NCI-H748 (cell line): ENCODE measurements around the gene CETN1.

Source experiments
- DNase-seq: peaks from one replicate; lab custom pipeline; 2025; ENCODE audit not compliant: unreplicated experiment; lab: John Stamatoyannopoulos, UW

The CETN1 gene

DNA sequence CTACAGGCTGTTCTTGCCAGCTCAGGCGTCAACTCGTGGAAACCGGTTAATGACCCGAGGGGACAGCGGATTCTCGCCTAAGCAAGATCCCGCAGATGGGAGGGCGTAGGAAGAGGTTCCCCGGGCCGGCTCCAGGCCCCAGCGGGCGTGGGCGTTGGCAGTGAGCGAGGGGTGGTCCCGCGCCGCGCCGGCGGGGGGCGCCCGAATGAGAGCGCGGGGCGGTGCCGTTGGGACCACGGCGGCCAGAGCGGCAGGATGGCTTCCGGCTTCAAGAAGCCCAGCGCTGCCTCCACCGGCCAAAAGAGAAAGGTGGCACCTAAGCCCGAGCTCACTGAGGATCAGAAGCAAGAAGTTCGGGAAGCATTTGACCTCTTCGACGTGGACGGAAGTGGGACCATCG lies at the start of gene CETN1:
Gene CETN1, plus strand, starts transcription at position 227 of the 400 bp plus-strand sequence. Its CDS starts 29 bp downstream, at position 256.
- no peak for DNase-seq

DNA sequence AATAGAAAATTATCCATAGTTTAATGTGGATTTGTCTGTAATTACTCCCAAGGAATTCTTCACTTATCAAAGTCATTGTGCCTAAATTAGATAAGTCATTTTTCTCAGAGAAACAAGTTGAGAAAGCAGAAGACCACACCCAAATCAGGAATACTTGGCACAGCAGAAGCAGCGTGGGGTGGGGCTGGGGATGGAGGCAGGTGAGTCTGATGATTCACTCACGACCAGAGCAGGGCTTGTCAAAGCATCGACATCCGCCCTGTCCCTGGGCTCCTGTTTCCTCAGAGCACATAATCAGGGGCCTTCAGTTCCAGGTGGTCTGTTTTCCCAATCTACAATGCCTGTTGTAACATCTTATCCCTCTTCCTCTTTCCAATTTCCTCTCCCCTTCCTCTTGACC lies 48.2 kb upstream of the CETN1 start:
- DNase-seq: no peak

DNA sequence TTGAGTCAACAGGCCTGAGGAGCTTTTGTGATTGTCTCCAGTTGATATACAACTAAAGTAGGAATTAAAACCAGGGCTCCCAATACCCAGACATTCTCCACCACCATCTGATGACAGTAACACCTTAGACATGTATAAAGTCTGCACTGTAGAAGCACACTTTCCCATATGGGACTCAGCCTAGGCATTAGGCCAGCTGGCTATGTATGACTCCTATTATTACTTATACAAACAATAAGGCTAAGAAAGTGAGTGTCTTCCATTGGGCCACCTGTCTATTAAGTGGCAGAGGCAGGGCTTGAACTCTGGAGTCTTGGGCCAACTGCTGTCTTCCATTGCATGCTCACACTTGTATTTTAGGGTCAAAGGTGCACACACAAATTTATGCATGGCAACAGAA lies 47.5 kb upstream of the CETN1 start:
- DNase-seq: no peak

DNA sequence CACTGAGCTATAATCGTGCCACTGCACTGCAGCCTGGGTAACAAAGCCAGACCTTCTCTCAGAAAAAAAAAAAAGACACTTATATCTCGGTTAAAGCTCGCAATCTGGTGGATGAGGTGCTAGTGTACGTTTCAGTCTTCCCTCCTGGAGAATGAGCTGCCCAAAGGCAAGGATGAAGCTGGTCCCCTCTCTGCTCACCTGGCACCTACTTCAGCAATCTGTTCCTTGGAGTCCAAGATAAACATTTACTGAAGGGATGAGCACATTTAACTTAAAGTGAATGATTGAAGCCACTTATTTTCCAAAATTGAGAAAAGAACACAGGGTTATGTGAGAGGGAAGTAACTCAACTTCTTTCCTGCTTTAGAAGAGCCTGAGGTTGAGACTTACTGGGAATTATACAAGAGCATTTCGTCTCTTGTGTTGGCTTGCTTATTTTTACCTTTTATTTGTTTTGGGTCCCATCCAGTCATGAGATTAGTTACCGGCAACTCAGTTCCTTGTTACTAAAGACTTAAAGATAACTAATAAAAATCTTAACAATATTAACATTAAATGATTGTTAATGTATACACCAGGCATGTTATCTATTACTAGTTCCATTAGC lies 46.1 kb upstream of the CETN1 start:
- no peak for DNase-seq

DNA sequence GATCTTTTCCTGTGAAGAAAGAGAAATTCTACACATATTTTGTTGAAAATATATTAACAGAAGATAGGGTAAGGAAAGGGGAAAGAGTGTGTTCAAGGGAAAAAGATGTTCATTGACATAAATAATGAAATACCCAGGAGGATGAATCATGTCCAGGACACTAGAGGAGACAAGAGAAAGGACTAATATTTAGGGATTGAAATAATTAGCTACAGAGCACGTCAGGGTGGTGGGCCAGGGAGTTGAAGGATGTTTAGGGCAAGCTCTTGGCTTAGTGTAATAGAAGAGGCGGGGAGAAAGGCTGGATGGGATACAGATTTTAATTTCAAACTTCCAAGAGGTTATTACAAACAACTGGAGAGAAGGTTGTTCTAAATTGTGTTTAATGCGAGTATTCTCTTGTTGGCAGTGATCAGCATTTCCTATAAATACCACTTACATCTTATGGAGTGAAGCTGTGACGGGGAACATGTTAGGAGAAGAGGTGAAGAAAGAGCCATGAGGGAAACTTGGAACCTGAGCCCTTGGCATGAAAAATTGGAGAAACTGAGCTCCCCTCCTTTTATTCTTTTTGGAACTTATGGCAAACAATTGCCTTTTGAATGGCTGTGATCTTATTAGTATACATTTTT lies 36.6 kb upstream of the CETN1 start:
- no peak for DNase-seq

DNA sequence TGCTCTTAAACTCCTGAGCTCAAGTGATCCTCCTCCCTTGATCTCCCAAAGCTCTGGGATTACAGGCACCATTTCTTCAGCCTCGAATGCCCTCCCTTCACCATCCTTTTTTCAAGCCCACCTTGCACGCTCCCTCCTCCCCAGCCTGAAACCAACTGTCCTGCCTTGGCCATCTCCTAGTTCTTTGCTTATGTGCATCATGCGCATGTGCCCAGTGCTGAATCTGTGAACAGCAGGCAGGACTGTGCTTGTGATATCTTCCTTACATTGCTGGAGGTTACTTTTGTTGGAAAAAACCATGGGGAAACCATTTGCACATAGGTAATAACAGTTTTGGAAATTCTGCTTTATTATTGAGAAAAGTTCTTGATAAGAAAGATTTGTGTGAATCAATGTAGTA lies 30.2 kb upstream of the CETN1 start:
- DNase-seq: no peak

DNA sequence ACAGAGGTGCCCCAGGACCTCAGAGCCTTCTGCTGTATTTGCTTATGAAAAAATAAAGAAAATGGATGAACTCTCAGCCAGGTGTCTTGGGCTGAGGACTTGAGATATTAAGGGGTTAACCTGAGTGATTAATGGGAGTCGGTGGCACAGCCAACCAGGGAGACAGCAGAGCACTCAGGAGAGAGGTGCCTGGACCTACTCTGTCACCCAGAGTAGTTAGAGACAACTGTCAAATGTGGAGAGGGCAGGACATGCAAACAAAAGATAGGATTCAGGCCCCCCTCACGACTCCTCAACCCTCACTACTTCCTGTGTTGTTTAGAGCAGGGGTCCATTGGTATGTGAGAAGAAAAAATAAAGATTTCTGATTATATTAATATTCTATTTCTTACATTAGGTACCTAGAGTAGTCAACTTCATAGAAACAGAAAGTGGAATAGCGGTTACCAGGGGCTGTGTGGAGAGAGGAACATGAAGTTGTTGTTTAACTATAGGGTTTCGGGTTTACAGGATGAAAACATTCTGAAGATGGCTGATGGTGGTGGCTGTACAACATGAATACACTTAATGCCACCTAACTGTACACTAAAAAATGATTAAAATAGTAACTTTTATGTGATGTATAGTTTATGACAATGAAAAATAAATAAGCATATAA lies 28.6 kb upstream of the CETN1 start:
- DNase-seq: no peak

DNA sequence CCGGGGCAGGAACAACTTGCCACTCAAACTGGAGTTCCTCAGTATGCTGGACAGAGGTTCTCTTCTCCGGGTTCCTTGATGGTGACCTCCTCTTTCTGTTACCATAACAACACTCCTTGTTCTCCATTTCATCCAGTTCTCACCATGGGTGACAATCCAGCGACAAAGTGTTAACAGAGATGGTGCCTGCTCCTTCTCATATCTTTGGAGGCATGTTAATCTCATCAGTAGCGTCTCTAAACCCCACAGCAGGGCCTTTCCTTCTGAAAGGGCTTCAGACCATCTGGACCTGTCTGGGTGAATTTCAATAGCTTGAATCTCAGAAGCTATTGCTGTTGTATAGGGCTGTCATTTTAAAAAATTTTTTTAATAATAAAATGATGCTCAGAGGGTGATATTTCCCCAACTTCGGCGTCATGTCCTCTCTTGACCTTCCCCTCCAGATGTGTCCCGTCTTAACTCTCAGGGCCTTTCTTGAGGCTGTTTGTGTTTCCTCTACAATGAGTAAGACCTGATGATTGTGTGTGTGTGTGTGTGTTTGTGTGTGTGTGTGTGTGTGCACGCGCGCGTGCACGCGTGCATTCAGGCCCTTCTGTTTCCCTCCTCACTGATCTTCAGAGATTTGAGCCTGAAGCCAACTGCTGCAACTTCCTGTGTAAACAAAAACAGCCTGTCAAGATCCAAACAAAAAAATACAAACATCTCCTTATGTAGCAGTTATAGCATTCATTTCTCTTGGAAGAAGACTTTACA lies 24.3 kb upstream of the CETN1 start:
- DNase-seq: no peak

DNA sequence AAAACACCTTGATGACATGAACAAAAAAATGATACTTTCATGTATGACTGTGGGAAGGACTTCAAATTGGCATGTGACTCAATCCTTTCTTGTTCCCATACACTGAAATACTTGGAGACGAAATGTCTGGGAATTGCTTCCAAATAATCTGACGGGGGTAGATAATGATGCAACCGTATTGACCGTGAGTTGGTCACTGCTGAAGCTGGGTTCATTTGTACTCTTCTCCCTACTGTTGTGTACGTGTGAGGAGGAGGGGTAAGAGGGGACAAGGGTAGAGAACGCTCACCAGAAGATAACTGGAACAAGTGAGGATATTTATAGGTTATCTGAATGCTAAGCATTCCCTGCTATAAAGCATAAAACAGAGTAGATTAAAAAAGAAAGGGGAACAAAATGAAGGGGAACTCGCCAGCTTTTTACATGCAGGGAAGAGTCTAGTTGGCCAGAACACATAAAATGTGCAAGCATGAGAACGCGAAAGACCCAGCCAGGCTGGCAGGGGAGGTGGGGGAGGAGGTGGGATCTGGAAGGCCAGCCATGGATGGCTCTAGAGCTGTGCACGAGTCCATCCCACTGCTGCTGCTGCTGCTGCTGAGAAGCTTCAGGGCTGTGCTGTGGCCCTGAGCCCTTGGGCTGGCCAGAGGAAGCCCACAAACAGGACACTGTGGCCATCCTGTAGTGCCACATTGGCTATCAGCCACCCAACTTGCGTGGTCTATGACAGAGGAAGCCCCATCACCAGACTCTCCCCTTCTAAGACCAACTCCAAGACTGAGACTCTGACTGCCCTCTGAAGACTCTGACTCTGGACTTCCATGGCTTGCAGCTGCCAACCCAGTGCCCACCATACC lies 15.2 kb upstream of the CETN1 start:
- DNase-seq: no peak

DNA sequence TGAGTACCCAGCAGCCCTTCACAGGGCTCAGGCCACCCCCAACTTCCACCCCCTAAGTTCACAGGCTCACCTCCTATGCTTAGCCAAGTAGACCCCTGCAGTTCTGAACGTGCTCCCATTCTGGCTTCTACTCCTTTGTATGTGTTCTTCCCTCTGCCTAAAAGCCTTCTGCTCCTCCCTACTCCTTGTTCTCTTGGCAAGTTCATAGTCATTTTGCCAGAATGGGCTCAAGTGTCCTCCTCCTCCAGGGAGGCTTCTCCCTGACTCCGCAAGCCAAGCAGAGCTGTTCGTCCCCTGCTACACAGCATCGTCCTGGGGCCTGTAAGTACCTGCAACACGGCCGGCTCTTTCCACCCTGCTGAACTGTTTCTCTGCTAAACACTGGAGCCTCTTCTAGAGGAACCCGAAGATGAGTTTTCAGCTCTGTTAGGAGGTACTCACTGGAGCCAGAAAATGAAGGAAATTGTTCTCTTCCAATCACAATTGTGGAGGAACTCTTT lies 14.6 kb upstream of the CETN1 start:
- no peak for DNase-seq

DNA sequence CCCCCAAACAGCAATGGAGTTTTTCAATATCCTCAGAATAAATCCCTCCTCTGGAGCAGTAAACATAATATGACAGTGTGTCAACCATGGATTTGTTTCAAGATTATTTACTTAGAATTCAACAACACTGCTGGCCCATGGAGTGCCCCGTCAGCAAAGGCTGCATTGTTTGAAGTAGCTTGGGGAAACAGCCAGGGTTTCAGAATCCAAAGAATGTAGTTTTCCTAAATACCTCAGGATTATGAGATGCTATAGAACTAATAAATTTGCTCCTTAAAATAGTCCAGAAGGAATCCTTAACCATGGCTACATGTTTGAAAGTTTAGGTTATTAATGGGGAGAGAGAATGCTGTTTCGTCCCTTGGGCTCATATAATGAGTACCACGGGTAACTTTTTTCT lies 13.1 kb upstream of the CETN1 start:
- DNase-seq: no peak

DNA sequence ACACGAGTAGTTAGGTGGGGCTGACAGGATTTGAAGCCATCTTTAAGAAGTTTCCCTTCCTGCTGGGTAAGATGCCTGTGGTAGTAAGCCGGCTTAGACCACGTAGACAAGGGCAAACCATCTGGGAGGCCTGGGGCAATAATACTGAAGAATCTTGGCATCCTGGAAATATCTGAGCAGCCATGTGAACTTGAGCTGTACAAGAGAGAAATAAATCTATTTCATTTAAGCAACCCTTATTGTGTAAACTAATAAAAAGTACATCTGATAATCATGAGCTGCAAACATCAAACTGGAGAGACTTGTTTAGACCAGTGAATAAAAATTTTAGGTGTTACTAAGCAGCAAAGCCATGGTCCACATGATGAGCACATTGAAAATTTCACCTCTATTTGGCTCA lies 11.4 kb upstream of the CETN1 start:
- no peak for DNase-seq

DNA sequence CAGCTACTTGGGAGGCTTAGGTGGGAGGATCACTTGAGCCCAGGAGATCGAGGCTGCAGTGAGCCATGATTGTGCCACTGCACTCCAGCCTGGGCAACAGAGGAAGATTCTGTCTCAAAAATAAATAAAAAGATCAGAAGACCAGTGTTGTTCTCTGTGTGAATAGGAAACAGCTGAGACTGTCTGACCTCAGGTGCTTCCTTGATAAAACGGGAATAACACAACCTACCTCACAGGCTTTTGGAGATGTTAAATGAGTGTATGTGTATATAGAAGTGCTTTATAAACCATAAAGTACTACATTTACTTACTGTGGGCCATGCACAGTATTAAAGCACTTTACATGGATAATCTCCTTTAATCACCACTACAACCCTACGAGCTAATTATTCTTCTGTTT lies 9.9 kb upstream of the CETN1 start:
- no peak for DNase-seq

DNA sequence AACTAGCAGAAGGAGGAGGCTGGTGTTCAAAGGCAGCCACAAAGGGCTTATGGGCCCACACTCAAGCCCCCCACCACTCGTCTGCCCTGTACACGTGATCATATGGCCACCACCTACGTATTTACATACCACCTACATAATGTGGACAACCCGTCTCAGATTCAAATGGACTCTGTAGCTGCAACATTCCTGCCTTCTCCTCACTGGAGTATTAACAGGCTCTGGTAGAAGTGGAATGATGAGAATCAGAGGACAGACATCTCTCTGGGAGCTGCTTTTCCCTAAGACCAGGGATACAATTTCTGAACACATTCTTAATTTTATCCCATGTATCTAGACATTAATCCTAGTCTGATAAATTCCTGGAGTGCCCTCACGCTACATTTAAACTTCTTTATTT lies 9.5 kb upstream of the CETN1 start:
- no peak for DNase-seq

DNA sequence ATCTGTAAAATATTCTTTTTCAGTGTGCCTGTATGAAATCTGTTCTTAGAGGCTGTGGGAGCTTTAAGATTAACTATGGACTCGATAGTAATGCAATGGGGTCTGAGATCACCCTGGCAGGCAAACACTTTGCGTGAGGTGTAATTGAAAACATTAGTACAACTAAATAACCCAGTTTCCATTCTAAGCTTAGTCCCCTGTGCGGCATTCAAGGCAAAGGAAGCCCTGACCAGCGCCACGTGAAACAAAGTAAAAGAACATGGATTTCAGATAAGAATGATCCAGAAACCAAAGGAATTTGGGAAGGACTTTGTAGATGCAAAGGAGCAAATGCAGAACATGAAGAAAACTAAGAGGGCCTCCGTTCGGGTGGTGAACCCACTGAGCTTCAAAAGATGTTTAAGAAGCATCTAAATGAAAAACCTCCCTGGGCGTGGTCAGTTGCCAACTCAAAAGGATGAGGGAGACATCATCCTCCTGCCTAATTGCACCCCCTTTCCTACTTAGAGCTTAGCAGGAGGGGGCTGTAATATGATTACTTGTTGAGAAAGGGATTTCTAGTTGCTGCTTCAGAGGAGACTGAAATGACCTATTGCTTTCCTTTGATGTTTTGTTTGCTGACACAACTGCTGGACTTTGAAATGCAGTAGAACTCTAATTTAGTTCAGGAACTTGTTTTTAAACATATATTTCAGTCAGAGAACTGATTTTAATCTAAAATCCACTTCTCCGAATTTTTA lies 7.9 kb upstream of the CETN1 start:
- DNase-seq: no peak

DNA sequence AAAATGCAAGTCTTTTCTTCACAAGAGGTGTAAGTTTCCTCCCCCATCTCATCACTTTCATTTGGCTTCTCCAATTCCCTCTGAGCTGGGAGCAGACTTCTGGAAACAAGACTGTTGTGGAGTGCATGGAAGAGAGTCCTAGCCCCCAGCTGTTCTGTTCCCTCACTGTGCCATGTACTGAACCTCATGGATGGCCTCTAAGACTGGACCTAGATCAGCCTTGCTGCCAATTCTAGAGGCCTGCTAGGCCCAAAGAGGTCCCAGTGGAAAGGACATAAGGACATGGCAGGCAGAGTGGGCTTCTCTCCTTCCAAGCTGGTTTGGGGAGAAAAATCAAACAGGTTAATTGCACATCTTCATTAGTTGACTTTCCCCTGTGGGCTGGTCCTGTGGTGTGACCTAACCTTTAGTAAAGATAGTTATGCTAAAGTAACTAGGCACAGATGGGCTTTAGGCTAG lies 7.3 kb upstream of the CETN1 start:
- DNase-seq: no peak

DNA sequence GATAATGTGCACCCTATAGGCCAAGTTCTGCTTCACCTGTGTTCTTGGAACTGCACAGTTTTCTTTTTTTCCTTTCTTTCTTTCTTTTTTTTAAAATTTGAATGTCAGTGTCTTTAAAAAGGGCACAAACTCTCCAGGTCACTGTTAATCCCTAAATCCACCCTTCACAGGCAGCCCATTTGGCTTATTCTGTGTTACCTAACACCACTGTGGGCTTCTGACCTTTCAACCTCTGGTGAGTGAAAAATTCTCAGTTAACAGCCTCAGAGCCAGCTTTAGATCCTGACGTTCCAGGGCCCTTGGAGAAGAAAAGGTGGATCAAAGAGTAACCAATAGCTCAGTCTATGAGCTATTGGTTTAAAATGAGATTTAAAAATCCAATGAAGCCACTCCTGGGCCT lies 6.8 kb upstream of the CETN1 start:
- no peak for DNase-seq

DNA sequence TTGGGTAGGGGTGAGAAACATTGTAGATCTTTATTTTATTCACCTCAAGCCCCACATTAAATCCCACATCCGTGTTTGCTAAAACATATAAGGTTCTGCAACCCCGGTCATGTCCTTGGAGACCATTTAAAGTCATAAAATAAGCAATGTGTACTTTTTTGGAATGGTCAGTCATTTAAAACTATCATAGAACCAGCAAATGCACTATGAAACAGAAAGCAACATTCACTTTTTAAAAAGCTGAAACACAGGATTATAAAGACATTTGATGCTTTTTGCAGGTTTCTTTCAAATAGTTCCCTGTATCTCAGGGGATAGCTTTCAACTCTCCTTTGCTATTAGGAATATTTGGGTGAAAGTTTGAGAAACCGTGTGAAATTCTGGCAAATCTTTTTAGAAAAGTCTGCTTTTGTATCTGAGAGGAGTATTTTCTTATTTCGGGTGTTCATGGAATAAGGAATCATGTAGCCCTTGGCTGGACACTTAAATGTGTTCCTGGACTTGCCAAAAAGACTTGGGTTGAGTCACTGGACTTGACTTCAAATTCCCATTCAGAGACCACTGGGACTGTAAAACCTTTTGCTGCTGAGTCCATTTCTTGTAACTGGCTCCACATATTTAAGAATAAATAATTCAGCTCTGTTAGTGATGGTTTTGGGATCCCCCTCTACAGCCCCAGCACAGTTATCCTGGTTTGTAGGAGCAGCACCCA lies 5.9 kb upstream of the CETN1 start:
- DNase-seq: no peak

DNA sequence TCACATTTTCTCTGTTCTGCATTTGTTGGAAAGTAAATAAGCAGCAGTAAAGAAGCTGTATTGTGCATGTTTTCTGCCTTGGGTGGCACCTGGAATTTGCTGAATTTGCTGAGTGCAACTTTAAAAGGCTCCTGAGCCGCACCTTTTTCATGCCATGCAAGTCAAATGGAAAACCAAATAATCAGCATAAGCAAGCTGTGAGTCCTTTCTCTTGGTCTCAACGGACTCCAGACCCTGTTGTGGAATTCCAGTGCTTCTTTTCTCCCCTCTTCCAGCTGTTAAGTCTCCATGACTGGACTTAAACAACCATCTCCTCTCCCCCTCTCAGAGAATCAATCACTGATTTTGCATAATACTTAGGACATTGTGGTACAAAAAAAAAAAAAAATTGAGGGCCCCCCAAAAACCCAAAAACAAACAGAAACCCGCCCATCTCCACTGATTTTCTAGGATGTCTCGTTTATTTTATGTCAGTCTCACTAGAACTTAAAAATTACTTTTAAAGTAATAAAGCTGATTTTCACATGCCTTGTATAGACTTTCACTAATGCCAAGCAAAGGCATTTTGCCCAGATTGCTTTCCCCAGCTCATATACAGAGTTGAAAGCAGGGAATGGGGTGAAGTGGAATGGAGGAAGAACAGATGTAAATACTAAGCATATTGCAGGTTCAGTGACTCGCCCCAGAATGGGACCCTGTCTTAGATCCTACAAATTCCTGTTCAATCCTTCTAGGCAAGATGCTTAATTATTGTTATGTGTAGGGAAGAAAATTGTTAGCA lies 5.1 kb upstream of the CETN1 start:
- DNase-seq: no peak
